Upper lobe of left lung (tissue), 4 donors: ENCODE data around the gene DRAM1.

Experiments used
- CTCF ChIP-seq, 6 experiments: fragments of 450-650 bp in 4 of 6; fragments of 200-600 bp in 2 of 6; sonication (generic) in 2 of 6; IDR thresholded peaks; one replicate each; pipeline ENCODE4 v1.5.1; 2016 to 2019; ENCODE audit warnings: antibody characterized with exemption in 6 of 6
- POLR2A ChIP-seq, 4 donors: fragments of 450-650 bp; IDR thresholded peaks; one replicate each; pipeline ENCODE4 v1.5.1; 2016 to 2017; ENCODE audit warnings: antibody characterized with exemption in 4 of 4, mild to moderate bottlenecking in 2 of 4
- POLR2AphosphoS5 ChIP-seq, 2 donors: sonication (generic); formaldehyde crosslinking; IDR thresholded peaks; one replicate each; pipeline ENCODE4 v1.5.1; 2017; ENCODE audit warnings: antibody characterized with exemption in 2 of 2

GRCh38 chr12:101875162-101875561 lies 2.2 kb upstream of the DRAM1 start:
- TF ChIP-seq POLR2AphosphoS5 (IDR thresholded peaks at IDR 0.05) (no peak), CTCF (IDR thresholded peaks at IDR 0.05) (no peak), POLR2A (IDR thresholded peaks at IDR 0.05) (no peak)
